Measurements from ENCODE around the gene UTP4. TPM values are rescaled to one million over a fixed set of nuclear protein-coding genes. Genes with fewer than 3 reads are reported as not detected.

UTP4 gene
- total RNA-seq = 10 to 100 TPM; 21.3 to 35.1 (median 28.2) TPM
- polyA plus RNA-seq = 13.4 TPM
- long read RNA-seq, donor 1, transcript UTP4-201 (17 exons, 2,322 nt) = major isoform, 84 of 106 reads
- long read RNA-seq, donor 1, partial matches to known transcripts = 12 of 106 reads
- long read RNA-seq, donor 1, other reads (novel, unspliced or antisense) = 8 of 106 reads
- long read RNA-seq, donor 2, full-length matches to known transcripts = 30 of 32 reads
- long read RNA-seq, donor 2, partial matches to known transcripts = 2 of 32 reads
- long read RNA-seq, donor 2, other reads (novel, unspliced or antisense) = 0 of 32 reads
- long read RNA-seq, donor 3, full-length matches to known transcripts = 254 of 296 reads
- long read RNA-seq, donor 3, partial matches to known transcripts = 24 of 296 reads
- long read RNA-seq, donor 3, other reads (novel, unspliced or antisense) = 18 of 296 reads
- long read RNA-seq, donor 4, transcript UTP4-201 (17 exons, 2,322 nt) = major isoform, 24 of 34 reads
- long read RNA-seq, donor 4, partial matches to known transcripts = 3 of 34 reads
- long read RNA-seq, donor 4, other reads (novel, unspliced or antisense) = 5 of 34 reads

DNA sequence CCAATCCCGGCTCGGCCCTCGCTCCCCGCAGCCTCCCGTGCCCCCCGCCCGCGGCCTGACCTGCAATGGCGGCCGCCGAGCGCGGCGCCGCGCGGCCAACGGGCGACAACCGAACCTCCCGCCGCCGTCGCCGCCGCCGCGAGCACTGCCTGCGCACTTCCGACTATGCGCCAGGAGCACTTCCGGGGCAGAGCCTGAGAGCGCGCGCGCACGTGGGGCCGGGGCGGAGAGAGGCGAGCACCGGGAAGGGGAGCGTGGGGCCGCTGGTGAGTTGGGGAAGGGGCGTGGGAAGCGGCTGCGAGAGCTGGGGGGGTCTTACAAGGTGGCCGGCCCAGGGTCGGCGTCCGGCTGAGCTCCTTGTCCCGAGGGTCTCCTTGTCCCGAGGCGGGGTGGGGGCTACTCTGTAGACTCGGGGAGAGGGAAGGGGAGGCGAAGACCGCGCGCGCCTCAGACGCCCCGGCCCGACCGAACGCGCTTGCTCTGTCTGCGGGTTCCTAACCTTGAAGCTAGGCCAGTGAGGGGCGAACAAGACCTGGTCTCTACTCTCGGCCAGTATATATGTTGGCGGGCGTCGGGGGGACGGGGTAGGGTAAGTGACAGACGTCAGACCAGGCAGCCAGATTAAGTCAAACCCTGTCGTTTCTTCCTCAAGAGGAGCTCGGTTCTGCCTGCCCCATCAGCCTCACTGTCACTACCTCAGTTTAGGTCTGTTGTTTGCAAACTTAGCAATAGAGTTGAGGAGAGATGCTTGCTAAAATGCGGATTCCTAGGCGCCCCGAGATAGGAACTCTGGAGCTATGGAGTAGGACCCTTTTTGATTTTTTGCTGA lies at the start of gene UTP4, which contains the start of gene CHTF8:
UTP4 (plus strand) TSS at position 226 of the 829 bp plus-strand sequence. CDS start 811 bp downstream, outside the sequence.
CHTF8 (minus strand) TSS at position 165 of the 829 bp plus-strand sequence. CDS start 11,130 bp downstream, outside the sequence.
- no peaks in the 10 kb centered on the region for H3K9me3 ChIP-seq (ENCODE audit: control insufficient read depth, low read length)
- no peaks in the 10 kb centered on the region for H3K27me3 ChIP-seq (ENCODE audit: control insufficient read depth, insufficient read depth)
- ATAC-seq = peak; percentile 93 to 96
- peak within 1 kb of the TSS; percentile 95 for H3K27ac ChIP-seq (ENCODE audit: low read length)
- H3K4me3 ChIP-seq (ENCODE audit: low read length) = peak within 1 kb of the TSS; percentile 94
- intact Hi-C loops (cut with DNase I) = no loop called here
- DNase-seq = peak; percentile 91 to 95 (median 95)
- H3K4me1 ChIP-seq (ENCODE audit: control insufficient read depth, insufficient read depth, low read length) = no peaks in the 10 kb centered on the region
- WGBS = under 1% methylated on average over 78 of the region's 78 CpGs

DNA sequence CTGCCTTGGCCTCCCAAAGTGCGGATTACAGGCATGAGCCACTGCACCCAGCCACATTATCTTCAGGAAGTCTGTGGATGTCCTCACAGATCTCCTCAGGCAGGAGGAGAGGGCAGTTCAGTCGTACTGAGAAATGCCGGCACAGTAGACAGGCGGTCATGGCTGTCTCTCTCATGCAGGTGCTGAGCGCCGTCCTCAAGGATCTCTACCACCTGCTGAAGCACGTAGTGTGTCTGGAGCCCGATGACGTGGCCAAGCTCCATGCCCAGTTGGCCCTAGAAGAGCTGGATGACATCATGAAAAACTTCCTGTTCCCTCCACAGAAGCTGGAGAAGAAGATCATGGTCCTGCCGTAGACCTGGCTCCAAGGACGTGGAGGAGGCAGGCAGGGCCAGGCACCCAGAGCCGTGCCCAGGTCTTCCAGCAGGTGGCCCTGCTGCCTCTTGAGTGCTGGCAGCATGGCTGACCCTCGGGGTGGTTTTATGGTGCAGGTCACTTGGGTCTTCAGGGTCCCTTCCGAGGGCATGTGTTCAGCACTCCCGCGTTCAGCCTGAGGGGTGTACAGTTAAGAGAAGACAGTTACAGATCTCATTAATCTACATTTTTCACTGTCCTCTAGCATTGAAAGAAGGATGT lies 49.0 kb upstream of the UTP4 start:
- intact Hi-C loops (cut with DNase I) = no loop called here
- DNase-seq = no peak
- no peaks in the 10 kb centered on the region for H3K4me1 ChIP-seq (ENCODE audit: control insufficient read depth, insufficient read depth, low read length)
- no peaks in the 10 kb centered on the region for H3K9me3 ChIP-seq (ENCODE audit: control insufficient read depth, low read length)
- H3K27ac ChIP-seq (ENCODE audit: low read length) = no peak overlapping the region
- 93% methylated on average over 16 of the region's 16 CpGs for WGBS
- ATAC-seq = no peak
- no peak overlapping the region for H3K4me3 ChIP-seq (ENCODE audit: low read length)
- no peaks in the 10 kb centered on the region for H3K27me3 ChIP-seq (ENCODE audit: control insufficient read depth, insufficient read depth)

DNA sequence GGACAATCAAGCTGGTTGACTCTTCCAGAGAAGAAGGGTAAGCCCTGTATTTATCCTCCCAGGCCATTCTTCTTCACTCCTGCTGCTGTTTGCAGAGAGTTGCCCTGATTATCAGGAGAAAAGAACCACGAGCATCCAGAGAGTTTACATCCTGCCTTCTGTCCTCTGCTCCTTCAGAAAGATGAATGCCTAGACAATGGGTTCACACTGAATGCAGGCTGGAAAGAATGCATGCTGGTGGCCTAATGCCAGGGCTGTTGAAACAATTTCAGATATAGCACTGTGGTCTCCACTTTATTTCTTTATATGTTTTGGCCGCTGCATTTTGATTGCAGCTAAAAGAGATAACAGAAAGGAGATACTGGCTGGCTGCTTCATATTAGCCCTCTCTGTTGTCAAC lies 48.2 kb upstream of the UTP4 start:
- ATAC-seq (no peak), DNase-seq (no peak)
- no peaks in the 10 kb centered on the region for H3K27me3 ChIP-seq (ENCODE audit: control insufficient read depth, insufficient read depth)
- H3K4me3 ChIP-seq (ENCODE audit: low read length) = no peak overlapping the region
- intact Hi-C loops (cut with DNase I) = no loop called here
- H3K9me3 ChIP-seq (ENCODE audit: control insufficient read depth, low read length) = no peaks in the 10 kb centered on the region
- WGBS = 19% methylated on average over 2 of the region's 2 CpGs
- no peak overlapping the region for H3K27ac ChIP-seq (ENCODE audit: low read length)
- H3K4me1 ChIP-seq (ENCODE audit: control insufficient read depth, insufficient read depth, low read length) = peaks cover under 1% of the 10 kb centered on the region

DNA sequence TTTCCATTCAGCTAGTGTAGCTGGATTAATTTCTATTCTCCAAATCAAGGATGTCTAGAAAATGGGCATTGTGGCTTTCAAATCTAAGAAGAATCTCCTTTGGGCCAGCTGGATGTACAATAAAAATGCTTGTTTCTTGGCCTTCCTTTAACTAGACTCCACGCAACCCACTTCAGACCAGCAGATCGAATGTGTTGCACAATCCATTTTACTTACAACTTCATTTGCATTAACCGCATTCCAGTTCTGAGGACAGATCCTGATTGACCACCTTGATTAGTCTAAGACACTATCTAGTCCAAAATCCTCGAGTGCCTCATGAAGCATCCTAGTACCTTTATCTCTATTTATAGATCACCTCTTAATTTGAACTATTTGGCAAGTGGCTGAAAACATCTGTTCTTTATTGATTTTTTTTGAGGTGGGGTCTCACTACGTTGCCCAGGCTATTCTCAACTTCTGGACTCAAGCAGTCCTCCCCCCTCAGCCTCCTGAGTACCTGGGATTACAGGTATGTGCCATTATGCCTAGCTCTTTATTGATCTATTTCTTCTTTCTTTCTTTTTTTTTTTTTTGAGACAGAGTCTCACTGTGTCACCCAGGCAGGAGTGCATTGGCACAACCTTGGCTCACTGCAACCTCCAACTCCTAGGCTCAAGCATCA lies 47.3 kb upstream of the UTP4 start:
- H3K27me3 ChIP-seq (ENCODE audit: control insufficient read depth, insufficient read depth) = no peaks in the 10 kb centered on the region
- DNase-seq (no peak), ATAC-seq (no peak)
- intact Hi-C loops (cut with DNase I) = no loop called here
- WGBS = 86% methylated on average over 5 of the region's 5 CpGs
- H3K4me1 ChIP-seq (ENCODE audit: control insufficient read depth, insufficient read depth, low read length) = peaks cover 3% of the 10 kb centered on the region
- no peak overlapping the region for H3K4me3 ChIP-seq (ENCODE audit: low read length)
- H3K27ac ChIP-seq (ENCODE audit: low read length) = no peak overlapping the region
- no peaks in the 10 kb centered on the region for H3K9me3 ChIP-seq (ENCODE audit: control insufficient read depth, low read length)

DNA sequence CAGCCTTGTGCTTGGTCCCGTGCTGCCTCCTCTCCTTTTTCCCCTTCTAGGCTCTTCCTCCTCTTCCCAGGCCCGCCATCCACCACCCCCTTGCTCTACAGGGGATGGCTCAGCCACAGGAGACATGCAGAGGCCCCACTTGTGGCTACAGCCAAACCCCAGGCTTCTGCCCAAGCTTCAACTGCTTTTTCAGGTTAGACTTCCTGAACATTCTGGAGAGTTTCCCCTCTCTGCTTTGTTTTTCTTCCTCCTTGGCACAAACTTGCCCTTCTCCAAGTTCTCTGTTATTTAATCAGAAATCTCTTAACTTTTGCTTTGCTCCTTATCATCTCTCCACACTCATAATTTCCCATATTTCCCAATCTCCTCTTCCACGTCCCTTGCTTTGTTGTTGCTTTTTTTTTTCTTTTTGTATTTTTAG lies 45.3 kb upstream of the UTP4 start:
- ATAC-seq (no peak), DNase-seq (no peak)
- 62% methylated on average over 3 of the region's 3 CpGs for WGBS
- Histone ChIP-seq H3K9me3 (ENCODE audit: control insufficient read depth, low read length) (no peaks in the 10 kb centered on the region), H3K4me1 (ENCODE audit: control insufficient read depth, insufficient read depth, low read length) (peaks cover 3% of the 10 kb centered on the region), H3K4me3 (ENCODE audit: low read length) (no peak overlapping the region), H3K27me3 (ENCODE audit: control insufficient read depth, insufficient read depth) (no peaks in the 10 kb centered on the region), H3K27ac (ENCODE audit: low read length) (no peak overlapping the region)
- intact Hi-C loops (cut with DNase I) = no loop called here

DNA sequence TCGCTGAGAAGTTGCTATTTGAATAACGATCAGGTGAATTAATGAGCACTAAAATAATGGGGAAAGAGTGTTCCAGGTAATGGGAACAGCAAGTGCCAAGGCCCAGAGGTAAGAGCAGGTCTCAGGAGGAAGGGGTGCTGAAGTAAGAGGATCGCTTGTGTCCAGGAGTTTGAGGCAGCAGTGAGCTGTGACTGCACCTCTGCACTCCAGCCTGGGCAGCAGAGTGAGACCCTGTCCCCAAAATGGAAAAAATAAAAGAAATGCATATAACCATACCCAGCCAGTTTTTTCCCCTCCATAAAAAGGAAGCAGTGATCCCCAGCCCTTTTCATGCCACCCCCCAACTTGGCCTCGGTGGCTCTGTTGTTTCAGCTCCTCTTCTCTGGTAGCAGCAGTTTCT lies 43.8 kb upstream of the UTP4 start:
- no peak overlapping the region for H3K4me3 ChIP-seq (ENCODE audit: low read length)
- ATAC-seq (no peak), DNase-seq (no peak)
- peaks cover 3% of the 10 kb centered on the region for H3K4me1 ChIP-seq (ENCODE audit: control insufficient read depth, insufficient read depth, low read length)
- WGBS = 85% methylated on average over 4 of the region's 4 CpGs
- intact Hi-C loops (cut with DNase I) = no loop called here
- H3K9me3 ChIP-seq (ENCODE audit: control insufficient read depth, low read length) = no peaks in the 10 kb centered on the region
- no peak overlapping the region for H3K27ac ChIP-seq (ENCODE audit: low read length)
- no peaks in the 10 kb centered on the region for H3K27me3 ChIP-seq (ENCODE audit: control insufficient read depth, insufficient read depth)

DNA sequence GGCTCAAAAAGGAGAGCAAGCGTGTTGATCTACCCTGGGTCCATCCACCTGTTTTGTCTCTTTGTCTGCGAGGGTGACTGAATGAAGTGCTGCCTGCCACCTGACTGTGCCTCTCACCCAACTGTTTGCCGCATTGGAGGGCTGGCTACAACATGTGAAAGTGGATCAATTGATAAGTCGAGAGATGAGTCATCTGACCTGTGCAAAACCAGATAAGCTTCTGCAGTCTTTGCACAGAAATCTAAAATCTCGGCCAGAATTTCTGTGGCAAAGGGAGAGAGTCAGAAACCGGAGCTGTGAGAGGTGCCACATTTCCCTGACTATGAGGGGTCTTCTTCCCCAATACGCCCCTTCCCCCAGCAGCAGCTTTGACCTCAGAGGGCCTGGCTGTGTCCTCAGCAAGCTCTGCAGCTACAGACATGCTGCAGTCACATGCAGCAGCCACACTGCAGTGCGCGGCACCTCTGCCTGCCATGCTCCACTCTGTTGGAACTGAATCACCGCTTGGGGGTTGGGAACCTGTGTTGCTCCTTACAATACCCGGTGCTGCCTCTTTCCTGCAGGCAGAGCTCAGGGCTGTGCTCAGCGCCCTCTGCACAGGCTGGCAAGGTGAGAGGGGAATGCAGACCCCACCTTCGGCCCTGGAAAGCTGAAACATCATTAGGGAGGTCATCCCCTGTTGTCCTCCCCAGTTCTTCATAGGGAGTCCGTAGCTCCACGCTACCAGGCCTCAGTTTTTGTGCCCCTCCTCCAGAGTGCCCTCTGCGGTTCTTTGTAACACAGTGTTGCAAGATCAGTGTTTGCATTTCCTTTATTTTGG lies 43.1 kb upstream of the UTP4 start:
- DNase-seq = no peak
- 55% methylated on average over 16 of the region's 16 CpGs for WGBS
- ATAC-seq = peak; percentile 24 to 50
- Histone ChIP-seq H3K27ac (ENCODE audit: low read length) (no peak overlapping the region), H3K27me3 (ENCODE audit: control insufficient read depth, insufficient read depth) (no peaks in the 10 kb centered on the region), H3K4me3 (ENCODE audit: low read length) (no peak overlapping the region), H3K4me1 (ENCODE audit: control insufficient read depth, insufficient read depth, low read length) (peaks cover 3% of the 10 kb centered on the region), H3K9me3 (ENCODE audit: control insufficient read depth, low read length) (no peaks in the 10 kb centered on the region)
- intact Hi-C loops (cut with DNase I) = no loop called here

DNA sequence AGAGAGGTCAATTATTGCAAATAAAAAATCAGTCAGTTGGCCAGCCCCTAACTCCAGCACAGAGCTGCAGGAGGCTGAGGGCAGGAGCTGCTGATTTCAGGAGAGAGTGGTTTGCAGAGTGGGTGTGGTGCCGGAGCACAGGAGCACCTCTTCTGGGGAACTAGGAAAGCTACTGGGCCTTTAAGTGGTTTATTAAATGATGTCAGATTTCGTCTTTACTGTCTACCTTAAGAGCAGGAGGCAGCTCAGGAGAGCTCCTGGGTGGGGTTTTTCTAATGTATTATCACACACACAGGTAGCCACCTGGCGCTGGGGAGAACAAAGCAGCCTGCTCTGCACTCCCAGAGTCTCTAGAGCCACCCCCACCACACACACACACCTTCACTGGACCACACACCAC lies 38.5 kb upstream of the UTP4 start:
- H3K27me3 ChIP-seq (ENCODE audit: control insufficient read depth, insufficient read depth) = no peaks in the 10 kb centered on the region
- no peak overlapping the region for H3K27ac ChIP-seq (ENCODE audit: low read length)
- H3K9me3 ChIP-seq (ENCODE audit: control insufficient read depth, low read length) = no peaks in the 10 kb centered on the region
- H3K4me1 ChIP-seq (ENCODE audit: control insufficient read depth, insufficient read depth, low read length) = peaks cover 3% of the 10 kb centered on the region
- H3K4me3 ChIP-seq (ENCODE audit: low read length) = no peak overlapping the region
- no peak for ATAC-seq
- intact Hi-C loops (cut with DNase I) = no loop called here
- no peak for DNase-seq
- 70% methylated on average over 3 of the region's 3 CpGs for WGBS

DNA sequence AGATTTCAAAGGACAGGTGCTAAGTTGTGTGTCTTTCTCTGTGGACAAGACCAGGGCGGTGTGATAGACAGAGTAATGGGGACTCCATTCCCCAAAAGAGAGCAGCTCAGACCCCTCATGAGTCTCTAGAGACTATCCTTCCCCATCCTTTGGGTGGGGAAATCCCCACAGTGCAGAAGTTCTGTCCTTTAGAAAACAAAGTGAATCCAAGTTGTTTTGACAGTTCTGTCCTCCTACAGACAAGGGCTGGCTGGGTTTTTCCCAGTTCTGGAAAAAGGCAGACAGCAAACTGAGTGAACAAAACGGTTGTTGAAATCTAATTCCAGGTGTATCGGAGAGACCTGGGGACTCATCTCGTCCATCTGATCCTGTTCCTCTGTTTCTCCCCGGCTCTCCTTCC lies 37.9 kb upstream of the UTP4 start:
- ATAC-seq (no peak), DNase-seq (no peak)
- intact Hi-C loops (cut with DNase I) = no loop called here
- Histone ChIP-seq H3K4me3 (ENCODE audit: low read length) (no peak overlapping the region), H3K9me3 (ENCODE audit: control insufficient read depth, low read length) (no peaks in the 10 kb centered on the region), H3K27ac (ENCODE audit: low read length) (no peak overlapping the region), H3K4me1 (ENCODE audit: control insufficient read depth, insufficient read depth, low read length) (peaks cover under 1% of the 10 kb centered on the region), H3K27me3 (ENCODE audit: control insufficient read depth, insufficient read depth) (no peaks in the 10 kb centered on the region)
- WGBS = 68% methylated on average over 5 of the region's 5 CpGs

DNA sequence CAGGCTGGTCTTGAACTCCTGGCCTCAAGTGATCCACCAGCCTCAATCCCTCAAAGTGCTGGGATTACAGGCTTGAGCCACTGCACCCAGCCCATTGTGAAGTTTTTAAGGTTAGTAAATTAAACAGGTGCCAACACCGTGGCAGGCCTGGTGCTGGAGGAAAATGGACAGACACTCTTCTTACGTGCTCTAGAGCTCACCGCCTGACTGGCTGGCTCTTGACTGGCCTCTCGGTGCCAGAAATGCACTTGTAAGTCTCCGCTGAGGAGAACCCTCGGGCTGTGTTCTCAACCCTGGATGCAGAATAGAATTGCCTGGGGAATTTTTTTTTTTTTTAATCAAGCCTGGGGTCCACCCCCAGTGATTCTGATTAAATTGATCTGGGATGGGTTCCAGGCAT lies 37.3 kb upstream of the UTP4 start:
- 75% methylated on average over 6 of the region's 6 CpGs for WGBS
- ATAC-seq = no peak
- intact Hi-C loops (cut with DNase I) = no loop called here
- H3K27ac ChIP-seq (ENCODE audit: low read length) = no peak overlapping the region
- no peaks in the 10 kb centered on the region for H3K9me3 ChIP-seq (ENCODE audit: control insufficient read depth, low read length)
- H3K27me3 ChIP-seq (ENCODE audit: control insufficient read depth, insufficient read depth) = no peaks in the 10 kb centered on the region
- DNase-seq = no peak
- no peak overlapping the region for H3K4me3 ChIP-seq (ENCODE audit: low read length)
- no peaks in the 10 kb centered on the region for H3K4me1 ChIP-seq (ENCODE audit: control insufficient read depth, insufficient read depth, low read length)
